Activated gamma-delta T cell (primary cell): ENCODE measurements around the gene CARS2.
"Not testable (repeated sequence)": the region's sequence is repeated elsewhere in the genome, so short reads cannot be mapped to it uniquely, and the experiment has no call there.

Experiments
- DNase-seq: peaks from one replicate; lab custom pipeline; 2025; lab: John Stamatoyannopoulos, UW
- total RNA-seq, 2 donors: gene quantifications; one replicate each; lab custom pipeline; 2026; lab: John Stamatoyannopoulos, UW

CARS2 gene
- total RNA-seq = 85.9 to 99.0 reads per million in 2 donors

DNA sequence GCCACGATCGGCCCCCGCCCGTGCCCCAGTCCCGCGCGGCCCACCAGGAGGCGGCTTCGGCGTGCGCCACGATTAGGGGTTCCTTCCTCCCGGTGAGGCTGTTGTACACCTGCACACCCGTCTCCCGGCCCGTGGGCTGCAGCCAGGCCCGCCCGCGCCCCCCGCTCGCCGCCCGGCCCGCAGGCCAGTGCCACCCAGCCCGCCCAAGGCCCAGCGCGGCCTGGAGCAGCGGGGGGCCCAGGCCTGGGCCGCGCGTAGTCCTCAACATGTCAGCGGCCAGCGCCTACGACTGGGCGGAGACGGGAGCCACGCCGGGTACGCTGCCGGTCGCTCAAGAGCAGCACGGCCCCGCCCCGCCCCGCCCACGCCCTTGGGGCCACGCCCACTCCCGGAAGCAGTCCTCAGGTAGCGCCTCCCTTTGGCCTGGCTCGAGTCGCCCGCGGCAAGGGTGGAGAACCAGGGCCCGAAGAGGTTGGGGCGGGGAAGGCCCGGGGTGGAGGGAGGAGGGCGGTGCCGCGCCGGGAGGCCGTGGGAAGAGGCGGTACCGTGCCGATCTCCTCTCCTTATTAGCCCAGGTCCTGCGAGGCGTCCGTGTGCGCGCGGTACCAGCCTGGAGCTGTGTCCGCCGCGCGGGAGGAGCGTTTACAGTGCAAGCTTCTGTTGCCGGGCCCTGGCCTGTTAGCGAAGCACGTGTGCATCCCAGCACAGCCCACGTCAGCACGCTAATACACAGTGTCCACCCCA, at the start of gene CARS2:
TSS of gene CARS2 (minus strand) at position 291 of the 744 bp plus-strand sequence. CDS start at position 268, 23 bp downstream.
- DNase-seq = peak; percentile 94

DNA sequence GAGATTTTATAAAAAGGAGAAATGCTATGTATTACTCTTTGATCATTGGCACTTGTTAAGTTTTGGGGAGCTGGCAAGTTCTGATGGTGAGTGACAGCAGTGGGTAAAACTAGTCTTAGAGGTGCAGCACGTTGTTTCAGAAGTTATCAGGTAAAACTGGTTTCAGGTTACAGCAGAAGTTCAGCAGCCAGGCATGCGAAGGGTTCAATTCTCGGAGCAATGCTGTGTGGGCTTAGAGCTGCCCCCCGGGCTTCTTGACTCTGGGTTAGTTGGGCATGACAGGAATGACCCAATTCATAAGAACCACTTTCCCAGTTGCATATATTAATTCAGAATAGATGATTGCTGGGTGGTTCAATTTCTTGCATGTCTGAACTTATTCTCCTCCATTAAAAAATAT, 42.4 kb upstream of the CARS2 start:
- no peak for DNase-seq

DNA sequence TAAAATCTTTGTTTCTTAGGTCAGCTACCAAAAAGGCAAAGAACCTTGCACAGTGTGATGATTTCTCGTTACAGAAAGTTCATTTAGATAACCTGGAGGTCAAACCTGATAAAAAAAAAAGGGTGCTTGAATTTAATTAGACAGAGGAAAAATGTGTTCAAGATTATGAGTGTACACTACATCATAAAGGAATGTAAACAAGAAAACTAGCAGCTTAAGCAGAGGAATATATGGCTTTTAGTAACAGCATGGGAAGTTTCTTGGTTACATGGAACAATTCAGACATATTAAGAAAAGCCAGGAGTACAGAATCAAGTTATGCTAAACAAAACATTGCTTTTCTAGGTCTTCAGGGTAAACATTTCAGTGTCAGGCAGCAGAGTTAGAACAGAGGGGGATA, 40.5 kb upstream of the CARS2 start:
- no peak for DNase-seq

DNA sequence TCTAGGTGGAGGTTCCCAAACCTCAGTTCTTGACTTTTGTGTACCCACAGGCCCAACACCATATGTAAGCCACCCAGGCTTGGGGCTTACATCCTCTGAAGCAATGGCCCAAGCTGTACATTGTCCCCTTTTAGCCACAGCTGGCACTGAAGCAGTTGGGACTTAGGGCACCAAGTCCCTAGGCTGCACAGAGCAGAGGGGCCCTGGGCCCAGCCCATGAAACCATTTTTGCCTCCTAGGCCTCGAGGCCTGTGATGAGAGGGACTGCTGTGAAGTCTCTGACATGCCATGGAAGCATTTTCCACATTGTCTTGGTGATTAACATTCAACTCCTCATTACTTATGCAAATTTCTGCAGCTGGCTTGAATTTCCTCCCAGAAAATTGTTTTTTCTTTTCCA, 37.8 kb upstream of the CARS2 start:
- DNase-seq = no peak

- DNase-seq = no peak
These were observed 31.6 kb upstream of the CARS2 start for GRCh38 chr13:110737555-110737954.

- DNase-seq = no peak
These were observed 28.6 kb upstream of the CARS2 start for GRCh38 chr13:110734561-110734960.

DNA sequence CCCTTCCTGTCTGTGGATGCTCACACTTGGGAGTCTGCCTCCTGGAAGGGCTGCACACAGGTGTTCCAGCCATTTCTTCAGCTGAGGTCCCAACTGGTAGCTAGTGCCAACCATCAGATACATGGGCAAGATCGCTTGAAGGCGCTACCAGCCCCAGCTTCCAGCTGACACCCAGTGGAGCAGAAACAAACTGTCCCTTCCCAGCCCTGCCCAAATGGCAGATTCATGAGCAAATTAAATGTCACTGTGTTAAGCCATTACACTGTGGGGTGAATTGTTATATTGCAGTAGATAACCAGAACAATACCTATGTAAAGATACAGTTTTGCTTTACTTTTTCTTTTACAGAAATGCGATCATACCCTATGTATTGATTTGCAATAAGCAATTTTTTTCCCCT, 25.2 kb upstream of the CARS2 start:
- DNase-seq = no peak

GRCh38 chr13:110726726-110727125, 20.8 kb upstream of the CARS2 start:
- DNase-seq = no peak

GRCh38 chr13:110726153-110726552, 20.2 kb upstream of the CARS2 start:
- DNase-seq = not testable (repeated sequence)

DNA sequence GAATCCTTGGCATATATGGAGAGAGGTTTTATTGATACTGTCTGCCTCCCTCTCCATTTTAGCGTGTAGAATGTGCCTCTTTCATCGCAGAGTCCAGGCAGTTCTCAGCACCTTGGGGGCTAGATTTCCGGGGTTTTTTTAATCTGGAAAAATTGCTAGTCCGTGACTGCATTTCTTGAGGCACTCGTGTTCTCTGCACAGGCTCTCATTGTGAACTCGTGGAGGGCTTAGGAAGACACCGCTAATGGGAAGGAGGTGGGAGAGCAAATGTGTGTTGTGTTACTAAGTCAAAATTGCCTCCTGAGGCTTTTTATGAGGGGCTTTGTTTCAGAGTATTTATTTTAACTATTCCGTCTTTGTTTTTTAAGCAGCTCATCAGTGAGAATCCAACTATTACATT, 17.7 kb upstream of the CARS2 start:
- DNase-seq = no peak

- no peak for DNase-seq
These were observed 17.1 kb upstream of the CARS2 start for GRCh38 chr13:110722971-110723370.

GRCh38 chr13:110719036-110719710, 13.3 kb upstream of the CARS2 start:
- DNase-seq = no peak

DNA sequence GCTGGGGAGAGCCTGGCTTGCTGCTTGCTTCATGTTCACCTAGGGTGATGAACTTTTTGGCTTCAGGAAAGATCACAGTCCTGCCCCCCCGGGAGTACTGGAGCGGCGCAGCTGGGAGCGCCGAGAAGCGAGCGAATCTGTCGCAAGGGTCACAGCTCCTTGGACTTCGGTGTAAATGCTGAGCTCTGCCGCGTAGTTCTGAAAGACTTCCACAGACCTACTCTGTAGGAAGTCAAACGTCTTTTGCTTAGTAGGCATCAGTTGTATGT, 10.3 kb upstream of the CARS2 start:
- no peak for DNase-seq

- DNase-seq = peak; percentile 89
These were observed 9.7 kb upstream of the CARS2 start for GRCh38 chr13:110715395-110716246.

DNA sequence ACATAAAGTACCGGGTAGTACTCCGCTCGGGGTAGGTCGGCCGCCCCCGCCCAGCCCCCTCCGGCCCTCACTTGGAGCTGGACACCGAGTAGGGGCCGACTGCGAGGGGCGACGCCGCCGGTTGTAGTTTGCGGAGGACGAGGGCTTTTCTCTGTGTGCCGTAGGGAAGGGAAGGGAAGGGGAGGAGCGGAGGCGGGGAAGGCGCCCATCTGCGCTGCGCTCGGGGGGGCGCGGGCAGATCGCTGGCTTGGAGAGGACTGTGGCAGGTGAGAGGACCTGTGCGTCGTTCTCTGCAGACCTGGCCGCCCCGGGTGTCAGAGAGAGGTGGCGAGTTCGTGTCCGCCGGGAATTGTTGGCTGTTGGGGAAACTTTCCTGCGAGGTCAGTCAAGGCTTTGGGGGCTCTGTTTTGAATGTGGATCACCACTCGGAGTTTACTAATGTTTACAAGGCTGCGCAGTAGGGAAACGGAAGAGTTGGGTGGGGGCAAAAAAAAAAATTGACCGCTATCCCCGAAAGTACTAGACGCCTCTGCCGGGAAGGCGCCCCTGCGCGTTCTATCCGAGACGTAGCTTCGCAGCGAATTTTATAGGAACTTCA, 9.0 kb upstream of the CARS2 start:
- no peak for DNase-seq

GRCh38 chr13:110713981-110714796, 8.3 kb upstream of the CARS2 start:
- DNase-seq = peak; percentile 58

- DNase-seq = no peak
These were observed 7.7 kb upstream of the CARS2 start, which contains the start of gene ING1 for GRCh38 chr13:110713642-110713952. ING1 (plus strand) TSS chr13:110713700; CDS start chr13:110714150, 450 bp downstream.

GRCh38 chr13:110712849-110713641, 7.1 kb upstream of the CARS2 start:
- DNase-seq = peak; percentile 99

DNA sequence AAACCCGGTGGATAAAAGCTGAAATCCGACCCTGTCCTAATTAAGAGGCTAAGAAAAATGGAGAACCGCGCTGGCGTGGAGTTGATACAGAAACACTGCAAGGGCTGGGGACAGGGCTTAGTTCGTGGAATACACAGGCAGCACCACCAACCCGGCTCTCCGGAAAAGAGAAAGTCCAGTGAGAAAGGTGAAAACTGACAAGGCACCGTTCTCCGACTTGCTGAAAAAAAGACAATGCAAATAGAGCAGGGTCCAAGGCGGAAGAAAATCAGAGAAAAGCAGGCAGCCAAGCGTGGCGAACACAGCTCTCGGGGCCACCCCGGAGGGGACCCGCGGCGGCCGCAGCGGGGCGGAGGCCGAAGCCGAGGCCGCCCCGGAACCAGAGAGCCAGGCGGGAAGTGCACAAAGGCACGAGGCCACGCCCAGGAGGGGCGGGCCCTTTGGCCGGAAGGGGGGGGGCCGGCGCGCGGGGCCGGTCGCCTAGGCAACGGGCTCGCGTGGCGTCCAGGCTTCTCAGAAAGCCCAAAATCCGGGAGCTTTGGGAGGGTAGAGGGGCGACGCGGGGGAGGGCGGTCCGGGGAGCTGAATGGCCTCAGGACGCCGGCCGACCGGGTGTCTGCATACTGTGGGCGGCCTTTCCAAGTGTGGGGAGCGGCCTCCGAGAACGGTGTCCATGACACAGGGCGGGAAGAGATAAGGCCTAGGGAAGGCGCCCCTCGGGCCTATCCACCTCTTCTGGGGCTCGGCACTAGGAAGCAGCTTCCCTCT, 6.3 kb upstream of the CARS2 start:
- DNase-seq = peak; percentile 85
